K562 (cell line): ENCODE data around the gene MXRA7. TPM values are rescaled to one million over a fixed set of nuclear protein-coding genes. Genes with fewer than 3 reads are reported as not detected.

Source experiments
- CBX1 ChIP-seq: sonication (generic); IDR thresholded peaks from 2 replicates; pipeline ENCODE4 v1.6.1; 2016; ENCODE audit warnings: antibody characterized with exemption, low read depth, mild to moderate bottlenecking
- MCM2 ChIP-seq: fragments of 450-650 bp; IDR thresholded peaks from 2 replicates; pipeline ENCODE4 v1.6.1; 2017; ENCODE audit warnings: low read depth, mild to moderate bottlenecking
- MTA1 ChIP-seq: fragments of 450-650 bp; IDR thresholded peaks from 2 replicates; pipeline ENCODE4 v1.6.1; 2017; ENCODE audit warnings: borderline replicate concordance
- MTF1 ChIP-seq: fragments of 250-450 bp; sonication (Bioruptor Pico); IDR thresholded peaks from 2 replicates; pipeline ENCODE4 v1.9.0; 2021; ENCODE audit warnings: moderate library complexity, mild to moderate bottlenecking, inconsistent platforms, borderline replicate concordance
- PML ChIP-seq: IDR thresholded peaks from 2 replicates; pipeline ENCODE4 v1.6.1; 2012; ENCODE audit warnings: low read length, inconsistent platforms
- TAF9B ChIP-seq: fragments of 450-650 bp; IDR thresholded peaks from 2 replicates; pipeline ENCODE4 v1.6.1; 2018; ENCODE audit warnings: mild to moderate bottlenecking; ENCODE audit not compliant: partially characterized antibody
- TARDBP ChIP-seq: fragments of 450-650 bp; IDR thresholded peaks from 2 replicates; pipeline ENCODE4 v1.6.1; 2016
- TOE1 ChIP-seq, 2 experiments: fragments of 450-650 bp in 1 of 2; sonication (generic) in 1 of 2; formaldehyde crosslinking in 1 of 2; IDR thresholded peaks; 2 replicates each; pipeline versions ENCODE4 v1.7.1 to v1.8.0; 2016 to 2022; ENCODE audit warnings: borderline replicate concordance in 2 of 2, mild to moderate bottlenecking in 2 of 2, antibody characterized with exemption in 1 of 2, inconsistent platforms in 1 of 2, low read depth in 1 of 2, missing genetic modification reagents in 1 of 2, moderate library complexity in 1 of 2
- U2AF1 ChIP-seq: fragments of 200-400 bp; formaldehyde crosslinking; optimal IDR thresholded peaks from 2 replicates; pipeline ENCODE3; 2017; ENCODE audit warnings: mild to moderate bottlenecking, low read depth, low read length, moderate library complexity
- YY1 ChIP-seq, 3 experiments: IDR thresholded peaks; 2 replicates each; pipeline ENCODE4 v1.6.1; 2011; ENCODE audit warnings: low read length in 2 of 3, mild to moderate bottlenecking in 2 of 3, moderate library complexity in 2 of 3, borderline replicate concordance in 1 of 3, control low read depth in 1 of 3, low read depth in 1 of 3; ENCODE audit not compliant: insufficient read depth in 3 of 3, insufficient replicate concordance in 2 of 3, control insufficient read depth in 1 of 3, insufficient read length in 1 of 3; ENCODE audit errors: extremely low read depth in 1 of 3
- polyA plus RNA-seq, 8 experiments: library from polyadenylated mRNA; depleted of rRNA in 4 of 8; stranded (reverse) in 5 of 8; unstranded in 3 of 8; fragments of >200 nt; fragmentation: Nextera tagmentation in 2 of 8; fragmentation: Illumina TruSeq in 1 of 8; extraction: Ambion mirVana in 2 of 8; extraction: Trizol in 1 of 8; gene quantifications; 2 replicates each; pipeline versions ENCODE4 v1.2.1 to v1.2.3, GENCODE V29; 2011 to 2014; ENCODE audit warnings: inconsistent platforms in 1 of 8, missing spikeins in 1 of 8
- total RNA-seq, 7 experiments: library from RNA; depleted of rRNA in 6 of 7; stranded (reverse); fragments of >200 nt in 6 of 7; fragmentation: Illumina TruSeq in 2 of 7; extraction: Trizol in 2 of 7; gene quantifications; 2 replicates each; pipeline versions ENCODE4 v1.2.1 to v1.2.3, GENCODE V29; 2011 to 2021; ENCODE audit warnings: low replicate concordance in 1 of 7
- TF ChIP-seq, protein P1 (sequence below): sonication (generic); formaldehyde crosslinking; IDR thresholded peaks from 2 replicates; pipeline ENCODE4 v1.8.0; 2022; ENCODE audit warnings: missing genetic modification reagents, mild to moderate bottlenecking, moderate library complexity, borderline replicate concordance
- TF ChIP-seq, protein P2 (sequence below): fragments of 250-450 bp; sonication (Bioruptor Pico); IDR thresholded peaks from 2 replicates; pipeline ENCODE4 v1.5.0; 2022; ENCODE audit warnings: mild to moderate bottlenecking
- TF ChIP-seq, protein P3 (sequence below), 2 experiments: IDR thresholded peaks; 2 replicates each; pipeline ENCODE4 v1.6.1; 2012; ENCODE audit warnings: improper control_type of control experiment in 2 of 2, low read depth in 2 of 2, low read length in 2 of 2, borderline replicate concordance in 1 of 2
- TF ChIP-seq, protein P4 (sequence below): sonication (generic); formaldehyde crosslinking; IDR thresholded peaks from 2 replicates; pipeline ENCODE4 v1.9.0; 2022; ENCODE audit warnings: mild to moderate bottlenecking, missing genetic modification reagents
- TF ChIP-seq, protein P5 (sequence below): fragments of 250-450 bp; sonication (Bioruptor Pico); IDR thresholded peaks from 2 replicates; pipeline ENCODE4 v1.5.0; 2021; ENCODE audit warnings: mild to moderate bottlenecking, moderate library complexity

MXRA7 gene
- total and polyA plus RNA-seq, 9 of the 15 experiments (the other 6 are each of a cell fraction or from before 2014, with no cell fraction given), result 2.6 to 38.4 (median 14.3) TPM

DNA sequence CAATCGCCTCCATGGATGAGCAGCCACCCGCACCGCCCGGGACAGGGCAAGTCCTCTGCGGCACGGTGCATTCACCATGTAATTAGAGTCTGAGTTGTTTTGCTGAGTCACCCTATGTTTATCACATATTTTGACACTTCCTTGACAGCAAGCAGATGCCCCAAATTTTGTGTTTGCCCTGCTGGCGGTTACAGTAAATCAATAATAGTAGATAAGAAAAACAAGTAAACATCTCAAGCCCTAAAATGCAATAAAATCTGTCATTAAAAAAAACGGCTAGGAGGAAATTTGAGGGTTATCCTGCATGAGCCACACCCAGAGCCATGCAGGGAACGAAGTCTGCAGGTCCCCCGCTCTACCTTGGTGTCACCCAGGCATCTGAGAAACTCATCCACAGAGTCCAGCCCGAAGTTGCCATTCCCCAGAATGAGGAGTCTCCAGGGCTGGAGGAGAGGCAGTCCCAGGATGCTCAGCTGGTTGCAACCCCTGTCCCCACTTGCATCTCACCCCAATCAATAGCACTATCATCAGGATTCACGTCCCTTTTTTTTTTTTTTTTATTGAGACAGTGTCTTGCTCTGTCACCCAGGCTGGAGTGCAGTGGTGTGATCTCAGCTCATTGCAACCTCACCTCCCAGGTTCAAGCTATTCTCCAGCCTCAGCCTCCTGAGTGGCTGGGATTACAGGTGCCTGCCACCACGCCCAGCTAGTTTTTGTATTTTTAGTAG is 50.7 kb downstream of the MXRA7 start (continued):
- TF ChIP-seq, protein P1, sequence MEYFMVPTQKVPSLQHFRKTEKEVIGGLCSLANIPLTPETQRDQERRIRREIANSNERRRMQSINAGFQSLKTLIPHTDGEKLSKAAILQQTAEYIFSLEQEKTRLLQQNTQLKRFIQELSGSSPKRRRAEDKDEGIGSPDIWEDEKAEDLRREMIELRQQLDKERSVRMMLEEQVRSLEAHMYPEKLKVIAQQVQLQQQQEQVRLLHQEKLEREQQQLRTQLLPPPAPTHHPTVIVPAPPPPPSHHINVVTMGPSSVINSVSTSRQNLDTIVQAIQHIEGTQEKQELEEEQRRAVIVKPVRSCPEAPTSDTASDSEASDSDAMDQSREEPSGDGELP, result peak; percentile 21; the same call in 1 of the 2 replicates
- TF ChIP-seq MCM2, result no peak
- peak; percentile 41 for TF ChIP-seq TAF9B
- TF ChIP-seq, protein P2, sequence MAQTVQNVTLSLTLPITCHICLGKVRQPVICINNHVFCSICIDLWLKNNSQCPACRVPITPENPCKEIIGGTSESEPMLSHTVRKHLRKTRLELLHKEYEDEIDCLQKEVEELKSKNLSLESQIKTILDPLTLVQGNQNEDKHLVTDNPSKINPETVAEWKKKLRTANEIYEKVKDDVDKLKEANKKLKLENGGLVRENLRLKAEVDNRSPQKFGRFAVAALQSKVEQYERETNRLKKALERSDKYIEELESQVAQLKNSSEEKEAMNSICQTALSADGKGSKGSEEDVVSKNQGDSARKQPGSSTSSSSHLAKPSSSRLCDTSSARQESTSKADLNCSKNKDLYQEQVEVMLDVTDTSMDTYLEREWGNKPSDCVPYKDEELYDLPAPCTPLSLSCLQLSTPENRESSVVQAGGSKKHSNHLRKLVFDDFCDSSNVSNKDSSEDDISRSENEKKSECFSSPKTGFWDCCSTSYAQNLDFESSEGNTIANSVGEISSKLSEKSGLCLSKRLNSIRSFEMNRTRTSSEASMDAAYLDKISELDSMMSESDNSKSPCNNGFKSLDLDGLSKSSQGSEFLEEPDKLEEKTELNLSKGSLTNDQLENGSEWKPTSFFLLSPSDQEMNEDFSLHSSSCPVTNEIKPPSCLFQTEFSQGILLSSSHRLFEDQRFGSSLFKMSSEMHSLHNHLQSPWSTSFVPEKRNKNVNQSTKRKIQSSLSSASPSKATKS (CRISPR knock-in tag), result no peak
- TF ChIP-seq PML, result no peak
- no peak for TF ChIP-seq U2AF1
- TF ChIP-seq MTF1 (CRISPR knock-in tag), result no peak
- TF ChIP-seq, protein P3, sequence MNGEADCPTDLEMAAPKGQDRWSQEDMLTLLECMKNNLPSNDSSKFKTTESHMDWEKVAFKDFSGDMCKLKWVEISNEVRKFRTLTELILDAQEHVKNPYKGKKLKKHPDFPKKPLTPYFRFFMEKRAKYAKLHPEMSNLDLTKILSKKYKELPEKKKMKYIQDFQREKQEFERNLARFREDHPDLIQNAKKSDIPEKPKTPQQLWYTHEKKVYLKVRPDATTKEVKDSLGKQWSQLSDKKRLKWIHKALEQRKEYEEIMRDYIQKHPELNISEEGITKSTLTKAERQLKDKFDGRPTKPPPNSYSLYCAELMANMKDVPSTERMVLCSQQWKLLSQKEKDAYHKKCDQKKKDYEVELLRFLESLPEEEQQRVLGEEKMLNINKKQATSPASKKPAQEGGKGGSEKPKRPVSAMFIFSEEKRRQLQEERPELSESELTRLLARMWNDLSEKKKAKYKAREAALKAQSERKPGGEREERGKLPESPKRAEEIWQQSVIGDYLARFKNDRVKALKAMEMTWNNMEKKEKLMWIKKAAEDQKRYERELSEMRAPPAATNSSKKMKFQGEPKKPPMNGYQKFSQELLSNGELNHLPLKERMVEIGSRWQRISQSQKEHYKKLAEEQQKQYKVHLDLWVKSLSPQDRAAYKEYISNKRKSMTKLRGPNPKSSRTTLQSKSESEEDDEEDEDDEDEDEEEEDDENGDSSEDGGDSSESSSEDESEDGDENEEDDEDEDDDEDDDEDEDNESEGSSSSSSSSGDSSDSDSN (IDR thresholded peaks at IDR 0.05; ENCODE audit: borderline replicate concordance in 1 of 2, low read depth in 2 of 2, low read length in 2 of 2), result no peak
- TF ChIP-seq, protein P4, sequence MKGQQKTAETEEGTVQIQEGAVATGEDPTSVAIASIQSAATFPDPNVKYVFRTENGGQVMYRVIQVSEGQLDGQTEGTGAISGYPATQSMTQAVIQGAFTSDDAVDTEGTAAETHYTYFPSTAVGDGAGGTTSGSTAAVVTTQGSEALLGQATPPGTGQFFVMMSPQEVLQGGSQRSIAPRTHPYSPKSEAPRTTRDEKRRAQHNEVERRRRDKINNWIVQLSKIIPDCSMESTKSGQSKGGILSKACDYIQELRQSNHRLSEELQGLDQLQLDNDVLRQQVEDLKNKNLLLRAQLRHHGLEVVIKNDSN, result no peak
- TF ChIP-seq MTA1, result no peak
- no peak for TF ChIP-seq TARDBP
- TF ChIP-seq YY1 (IDR thresholded peaks at IDR 0.05; ENCODE audit: borderline replicate concordance in 1 of 3, control insufficient read depth in 1 of 3, extremely low read depth in 1 of 3, insufficient read depth in 3 of 3, insufficient read length in 1 of 3, insufficient replicate concordance in 2 of 3, low read depth in 1 of 3, low read length in 2 of 3), result peak in 1 of 3 experiments; percentile 10
- TF ChIP-seq CBX1, result no peak
- TF ChIP-seq, protein P5, sequence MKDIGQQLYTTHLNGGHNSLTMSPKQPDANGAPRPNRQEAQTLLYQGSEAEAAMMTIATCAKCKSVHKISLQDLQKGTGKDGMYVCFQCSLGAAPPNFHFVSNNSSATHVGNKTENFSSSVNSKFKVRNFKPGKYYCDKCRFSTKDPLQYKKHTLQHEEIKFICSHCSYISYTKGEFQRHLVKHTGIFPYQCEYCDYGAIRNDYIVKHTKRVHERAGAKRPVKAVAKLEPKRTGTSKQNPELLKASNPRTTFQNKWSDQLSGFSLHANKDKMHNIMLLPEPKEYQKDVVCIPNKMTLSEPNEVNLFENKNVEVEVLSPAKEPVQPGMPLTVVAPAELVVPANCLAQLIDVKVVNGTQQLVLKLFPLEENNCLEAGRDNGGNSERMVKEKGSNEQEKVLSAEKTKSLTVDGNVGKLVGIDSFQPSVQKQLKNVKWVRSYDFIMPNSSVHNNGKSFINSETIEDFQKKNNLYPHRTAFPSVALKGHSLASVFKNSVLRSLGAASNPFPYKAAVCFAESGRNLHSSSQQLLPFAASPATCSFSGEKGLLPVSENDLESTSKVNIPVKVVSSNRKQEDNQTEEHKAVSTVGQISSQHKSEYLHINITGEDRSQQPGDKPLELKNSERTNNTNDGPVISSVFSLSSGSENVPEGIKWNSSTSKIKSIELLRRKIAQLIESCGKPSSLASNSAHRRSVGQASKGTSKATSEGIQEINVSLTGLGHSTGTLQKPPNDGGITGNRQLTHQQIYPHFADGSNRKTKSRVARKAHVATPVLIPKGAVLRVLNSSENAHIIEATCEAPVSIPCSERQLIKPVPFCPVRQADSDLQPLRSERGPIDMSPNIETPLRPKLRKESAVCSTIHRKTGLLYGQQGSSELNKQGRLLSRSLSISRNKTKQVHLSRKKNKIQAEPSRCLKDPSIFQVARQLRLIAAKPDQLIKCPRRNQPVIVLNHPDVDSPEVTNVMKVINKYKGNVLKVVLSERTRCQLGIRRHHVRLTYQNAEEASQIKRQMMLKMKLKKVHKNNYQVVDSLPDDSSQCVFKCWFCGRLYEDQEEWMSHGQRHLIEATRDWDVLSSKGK (CRISPR knock-in tag), result no peak
- no peak for TF ChIP-seq TOE1 (IDR thresholded peaks at IDR 0.05; ENCODE audit: borderline replicate concordance)
- no peak for TF ChIP-seq TOE1 (CRISPR knock-in tag; IDR thresholded peaks at IDR 0.05; ENCODE audit: borderline replicate concordance, low read depth)
